ENCODE measurements around the gene TMEM169.

- TF ChIP-seq, protein P1, sequence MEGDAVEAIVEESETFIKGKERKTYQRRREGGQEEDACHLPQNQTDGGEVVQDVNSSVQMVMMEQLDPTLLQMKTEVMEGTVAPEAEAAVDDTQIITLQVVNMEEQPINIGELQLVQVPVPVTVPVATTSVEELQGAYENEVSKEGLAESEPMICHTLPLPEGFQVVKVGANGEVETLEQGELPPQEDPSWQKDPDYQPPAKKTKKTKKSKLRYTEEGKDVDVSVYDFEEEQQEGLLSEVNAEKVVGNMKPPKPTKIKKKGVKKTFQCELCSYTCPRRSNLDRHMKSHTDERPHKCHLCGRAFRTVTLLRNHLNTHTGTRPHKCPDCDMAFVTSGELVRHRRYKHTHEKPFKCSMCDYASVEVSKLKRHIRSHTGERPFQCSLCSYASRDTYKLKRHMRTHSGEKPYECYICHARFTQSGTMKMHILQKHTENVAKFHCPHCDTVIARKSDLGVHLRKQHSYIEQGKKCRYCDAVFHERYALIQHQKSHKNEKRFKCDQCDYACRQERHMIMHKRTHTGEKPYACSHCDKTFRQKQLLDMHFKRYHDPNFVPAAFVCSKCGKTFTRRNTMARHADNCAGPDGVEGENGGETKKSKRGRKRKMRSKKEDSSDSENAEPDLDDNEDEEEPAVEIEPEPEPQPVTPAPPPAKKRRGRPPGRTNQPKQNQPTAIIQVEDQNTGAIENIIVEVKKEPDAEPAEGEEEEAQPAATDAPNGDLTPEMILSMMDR (IDR thresholded peaks at IDR 0.05; ENCODE audit: insufficient read depth, low read length), result no peak
- TF ChIP-seq GABPA (IDR thresholded peaks at IDR 0.05; ENCODE audit: low read depth) (no peak), REST (IDR thresholded peaks at IDR 0.05; ENCODE audit: insufficient replicate concordance, low read depth) (no peak), POLR2AphosphoS5 (IDR thresholded peaks at IDR 0.05; ENCODE audit: low read depth) (no peak), SPI1 (IDR thresholded peaks at IDR 0.05; ENCODE audit: borderline replicate concordance, low read depth) (no peak)
Measured at GRCh38 chr2:216111122-216111521, 29.4 kb downstream of the TMEM169 start.

Data from HL-60 (cell line).